ENCODE results near the gene ACSL6.
"Not testable (repeated sequence)": the region's sequence is repeated elsewhere in the genome, so short reads cannot be mapped to it uniquely, and the experiment has no call there.

ACSL6 gene

GRCh38 chr5:131926168-131926567 lies 85.3 kb downstream of the ACSL6 start:
- ATAC-seq, result no peak

GRCh38 chr5:131916481-131916880 lies 95.0 kb downstream of the ACSL6 start:
- no peak for ATAC-seq

- no peak for ATAC-seq
Observed at GRCh38 chr5:131914472-131914871, 97.0 kb downstream of the ACSL6 start.

- no peak for ATAC-seq
Observed at GRCh38 chr5:131913603-131914002, 97.9 kb downstream of the ACSL6 start.

- ATAC-seq, result no peak
Observed at GRCh38 chr5:131906668-131907067, 104.8 kb downstream of the ACSL6 start.

- not testable (repeated sequence) for ATAC-seq
Observed at GRCh38 chr5:131902266-131902665, 109.2 kb downstream of the ACSL6 start.

All from activated CD4-positive, CD25-positive, alpha-beta regulatory T cell treated with anti-CD3 and anti-CD28 coated beads, Interleukin-2, amount 50 U/mL, for 24 hours (primary cell).